H1 (cell line): Measurements from ENCODE around the gene TENT4B. TPM values are rescaled to one million over a fixed set of nuclear protein-coding genes. Genes with fewer than 3 reads are reported as not detected.

Experiments used
- CTCF ChIA-PET: fragments of 300-600 bp; sonication (Branson Sonifier 250); formaldehyde crosslinking; loops from one replicate; lab custom pipeline; 2021; ENCODE audit not compliant: partially characterized antibody; lab: Charles Lee
- POLR2A ChIA-PET: fragments of 300-600 bp; sonication (Branson Sonifier 250); formaldehyde crosslinking; loops from one replicate; lab custom pipeline; 2021; ENCODE audit warnings: inconsistent platforms; ENCODE audit not compliant: partially characterized antibody; lab: Charles Lee
- DNase-seq, 2 experiments: peaks; one replicate each; pipeline versions ENCODE4 v3.0.0 to v3.0.0-alpha.2; 2010 to 2022; ENCODE audit warnings: low spot score in 2 of 2, low read depth in 1 of 2, mixed read lengths in 1 of 2
- FAIRE-seq: peaks from 2 replicates; lab custom pipeline; 2011; peaks lifted over from hg19 to GRCh38; lab: Jason Lieb, UNC
- H2AFZ ChIP-seq: 2 replicates; pipeline ENCODE4 v1.8.1; 2012; ENCODE audit warnings: low read length, inconsistent platforms
- H2AK5ac ChIP-seq: 2 replicates; pipeline ENCODE4 v1.6.1; 2013; ENCODE audit warnings: low read depth, low read length
- H2BK120ac ChIP-seq: replicated peaks from 2 replicates; pipeline ENCODE3; 2013; ENCODE audit warnings: low read depth, low read length, inconsistent platforms
- H2BK12ac ChIP-seq: 2 replicates; pipeline ENCODE4 v1.6.1; 2013; ENCODE audit warnings: low read depth, low read length
- H2BK15ac ChIP-seq: 2 replicates; pipeline ENCODE4 v1.6.1; 2013; ENCODE audit warnings: low read length
- H2BK20ac ChIP-seq: 2 replicates; pipeline ENCODE4 v1.6.1; 2013; ENCODE audit warnings: low read length
- H2BK5ac ChIP-seq: 2 replicates; pipeline ENCODE4 v1.6.1; 2013; ENCODE audit warnings: low read depth, low read length
- H3K14ac ChIP-seq: 2 replicates; pipeline ENCODE4 v1.6.1; 2013; ENCODE audit warnings: inconsistent platforms; ENCODE audit not compliant: insufficient read length
- H3K18ac ChIP-seq: 2 replicates; pipeline ENCODE4 v1.6.1; 2013; ENCODE audit warnings: low read length; ENCODE audit errors: extremely low read depth
- H3K23ac ChIP-seq: 2 replicates; pipeline ENCODE4 v1.6.1; 2013; ENCODE audit warnings: inconsistent platforms; ENCODE audit not compliant: insufficient read length
- H3K23me2 ChIP-seq: 2 replicates; pipeline ENCODE4 v1.6.1; 2013; ENCODE audit warnings: low read depth, low read length
- H3K27ac ChIP-seq: 2 replicates; pipeline ENCODE4 v1.6.1; 2011; ENCODE audit warnings: low read depth, low read length, inconsistent platforms
- H3K27me3 ChIP-seq, 4 experiments: replicated peaks in 1 of 4; 1 replicate in 1 of 4; 2 replicates in 3 of 4; pipeline versions ENCODE4 v1.6.1 to v1.8.1; 2011 to 2013; ENCODE audit warnings: low read length in 3 of 4, mild to moderate bottlenecking in 3 of 4, inconsistent platforms in 2 of 4, mixed read lengths in 2 of 4, moderate library complexity in 1 of 4; ENCODE audit not compliant: control insufficient read depth in 3 of 4, insufficient read depth in 3 of 4; ENCODE audit errors: extremely low read depth in 1 of 4
- H3K36me3 ChIP-seq, 4 experiments: 2 replicates each; pipeline versions ENCODE4 v1.6.1 to v1.8.1; 2011 to 2013; ENCODE audit warnings: mild to moderate bottlenecking in 4 of 4, low read length in 3 of 4, moderate library complexity in 2 of 4, control low read depth in 1 of 4, inconsistent platforms in 1 of 4; ENCODE audit not compliant: insufficient read depth in 4 of 4, control insufficient read depth in 2 of 4
- H3K4ac ChIP-seq: replicated peaks from 2 replicates; pipeline ENCODE3; 2013; ENCODE audit warnings: low read length, low read depth, mixed read lengths, inconsistent platforms; ENCODE audit not compliant: insufficient read length
- H3K4me1 ChIP-seq, 4 experiments: replicated peaks in 1 of 4; 1 replicate in 1 of 4; 2 replicates in 3 of 4; pipeline versions ENCODE4 v1.6.1 to v1.8.1; 2011 to 2013; ENCODE audit warnings: low read length in 3 of 4, inconsistent platforms in 2 of 4, mixed read lengths in 1 of 4; ENCODE audit not compliant: insufficient read depth in 4 of 4, control insufficient read depth in 3 of 4
- H3K4me2 ChIP-seq, 2 experiments: 2 replicates each; pipeline versions ENCODE4 v1.6.1 to v1.8.1; 2011 to 2013; ENCODE audit warnings: low read depth in 2 of 2, low read length in 2 of 2, control low read depth in 1 of 2, inconsistent platforms in 1 of 2, mild to moderate bottlenecking in 1 of 2; ENCODE audit not compliant: insufficient read depth in 1 of 2
- H3K4me3 ChIP-seq, 4 experiments: fragments of 200-600, 300-600 bp in 1 of 4; sonication (generic), shearing (Covaris generic), sonication (Bioruptor Twin) in 1 of 4; 2 replicates each; pipeline versions ENCODE4 v1.5.1 to v1.8.1; 2011 to 2016; ENCODE audit warnings: low read length in 4 of 4, low read depth in 3 of 4, control low read depth in 2 of 4, inconsistent platforms in 2 of 4, mild to moderate bottlenecking in 2 of 4, mixed read lengths in 1 of 4, moderate library complexity in 1 of 4; ENCODE audit not compliant: insufficient read depth in 2 of 4; ENCODE audit errors: extremely low read depth in 1 of 4
- H3K56ac ChIP-seq: replicated peaks from 2 replicates; pipeline ENCODE3; 2013; ENCODE audit warnings: low read depth, mild to moderate bottlenecking, mixed read lengths, low read length, inconsistent platforms; ENCODE audit not compliant: insufficient read length
- H3K79me1 ChIP-seq: 2 replicates; pipeline ENCODE4 v1.6.1; 2013; ENCODE audit warnings: low read depth, low read length, control low read depth
- H3K79me2 ChIP-seq, 2 experiments: 2 replicates each; pipeline versions ENCODE4 v1.6.1 to v1.8.1; 2012 to 2013; ENCODE audit warnings: low read length in 2 of 2, mild to moderate bottlenecking in 2 of 2, inconsistent platforms in 1 of 2; ENCODE audit not compliant: insufficient read depth in 2 of 2, control insufficient read depth in 1 of 2
- H3K9ac ChIP-seq, 4 experiments: replicated peaks in 1 of 4; 1 replicate in 1 of 4; 2 replicates in 3 of 4; pipeline versions ENCODE4 v1.6.1 to v1.8.1; 2011 to 2013; ENCODE audit warnings: low read depth in 3 of 4, low read length in 3 of 4, control low read depth in 2 of 4, mild to moderate bottlenecking in 2 of 4, moderate library complexity in 2 of 4, inconsistent platforms in 1 of 4; ENCODE audit errors: extremely low read depth in 1 of 4
- H3K9me3 ChIP-seq, 2 experiments: 2 replicates each; pipeline versions ENCODE4 v1.6.1 to v1.8.1; 2012 to 2013; ENCODE audit warnings: mild to moderate bottlenecking in 2 of 2, moderate library complexity in 2 of 2, control low read depth in 1 of 2, inconsistent platforms in 1 of 2, low read depth in 1 of 2, low read length in 1 of 2, mixed read lengths in 1 of 2; ENCODE audit not compliant: insufficient read depth in 2 of 2
- H4K20me1 ChIP-seq, 2 experiments: replicated peaks in 1 of 2; 2 replicates each; pipeline versions ENCODE3 to v1.8.1; 2011 to 2013; ENCODE audit warnings: inconsistent platforms in 2 of 2, low read length in 2 of 2, mild to moderate bottlenecking in 1 of 2; ENCODE audit not compliant: insufficient read depth in 2 of 2, control insufficient read depth in 1 of 2
- H4K5ac ChIP-seq: 2 replicates; pipeline ENCODE4 v1.6.1; 2013; ENCODE audit warnings: low read length, low read depth, mixed read lengths, inconsistent platforms; ENCODE audit not compliant: insufficient read length
- H4K8ac ChIP-seq: 2 replicates; pipeline ENCODE4 v1.8.0; 2013; ENCODE audit warnings: mild to moderate bottlenecking, moderate library complexity, low read length, inconsistent platforms; ENCODE audit not compliant: insufficient read depth; ENCODE audit errors: extremely low read depth
- H4K91ac ChIP-seq: replicated peaks from 2 replicates; pipeline ENCODE3; 2013; ENCODE audit warnings: low read length, mixed read lengths, inconsistent platforms; ENCODE audit not compliant: insufficient read length
- POU5F1 ChIP-seq: IDR thresholded peaks from 2 replicates; pipeline ENCODE4 v1.6.1; 2011; ENCODE audit warnings: low read depth, mild to moderate bottlenecking, low read length, moderate library complexity
- TCF12 ChIP-seq: IDR thresholded peaks from 2 replicates; pipeline ENCODE4 v1.6.1; 2011; ENCODE audit warnings: low read depth, mild to moderate bottlenecking, low read length
- WGBS, 2 experiments: shearing (Covaris generic) in 1 of 2; methylation state at CpG; one replicate each; pipeline versions ENCODE4 v1.1.6 to v1.1.7; 2013 to 2015; ENCODE audit warnings: low lambda C conversion rate in 2 of 2, mixed read lengths in 2 of 2, inconsistent platforms in 1 of 2, low coverage in 1 of 2, missing lambda C conversion rate in 1 of 2; ENCODE audit not compliant: insufficient replicate concordance in 2 of 2, insufficient coverage in 1 of 2, insufficient read length in 1 of 2; ENCODE audit errors: extremely low coverage in 1 of 2, missing lambda C conversion rate in 1 of 2; 5-methylcytosine and 5-hydroxymethylcytosine counted together
- polyA plus RNA-seq, 7 experiments: library from polyadenylated mRNA; depleted of rRNA in 3 of 7; stranded (reverse) in 5 of 7; unstranded in 2 of 7; fragments of >200 nt in 5 of 7; fragments of 200-250 nt in 2 of 7; gene quantifications; 1 replicate in 5 of 7; 2 replicates in 1 of 7; 4 replicates in 1 of 7; pipeline versions ENCODE4 v1.2.1 to v1.2.3, GENCODE V29; 2011 to 2013; ENCODE audit warnings: missing spikeins in 2 of 7, mixed read lengths in 2 of 7
- total RNA-seq: library from RNA; stranded (reverse); fragmentation: NEBNext Ultra II Directional; extraction: Animal tissue kit (Norgen Biotek cat#: 25700); gene quantifications from 2 replicates; pipeline ENCODE4 v1.2.1, GENCODE V29; 2021

The TENT4B gene
- total and polyA plus RNA-seq, 2 of the 8 experiments (the other 6 are each of a cell fraction or from before 2014, with no cell fraction given), result 4.2 to 15.7 TPM

DNA sequence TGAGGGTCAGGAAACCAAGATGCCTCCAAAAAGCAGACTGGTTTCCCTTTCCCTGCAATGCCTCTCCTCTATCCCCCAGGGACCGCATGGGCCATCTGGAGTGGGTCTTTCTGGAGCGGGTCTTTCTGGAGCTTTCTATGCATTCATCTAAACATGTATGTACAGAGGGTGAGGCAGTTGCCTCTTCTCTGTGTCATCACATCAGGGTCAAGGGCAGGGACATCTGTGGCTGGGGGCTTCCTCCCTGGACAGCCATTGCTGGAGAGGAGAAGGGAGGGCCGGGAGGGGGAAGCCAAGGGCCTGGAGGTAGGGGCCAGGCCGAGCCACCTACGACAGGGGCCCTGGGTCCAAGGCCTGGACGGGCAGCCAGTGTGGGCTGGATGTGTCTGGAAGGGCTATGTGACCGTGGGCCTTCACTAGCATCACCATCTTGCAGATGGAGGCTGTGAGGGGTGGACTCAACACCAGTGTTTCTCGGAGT, 114.1 kb downstream of the TENT4B start:
- no peak overlapping the region for H3K9ac ChIP-seq
- FAIRE-seq, result no peak
- H4K20me1 ChIP-seq, result peaks cover 0 to 2% of the 10 kb centered on the region in 2 experiments
- no peak overlapping the region for H3K56ac ChIP-seq
- H2BK15ac ChIP-seq, result no peak overlapping the region
- H3K9me3 ChIP-seq, result no peaks in the 10 kb centered on the region
- H3K79me1 ChIP-seq, result no peaks in the 10 kb centered on the region
- no peak overlapping the region for H2BK12ac ChIP-seq
- 95% methylated on average over 4 of the region's 8 CpGs; no CpG with 5 or more reads in 1 of the 2 experiments for WGBS, 2 experiments
- H3K27ac ChIP-seq, result no peak overlapping the region
- H3K4me3 ChIP-seq, result no peak overlapping the region
- no peak overlapping the region for H3K14ac ChIP-seq
- TF ChIP-seq POU5F1 (no peak), TCF12 (no peak)
- ChIA-PET CTCF (interaction anchor here (0.6 to 3.1 kb wide), 6 partner anchors 8 to 539 kb away, joined by 3 to 9 read pairs (median 3); no protein-coding TSS in a partner anchor), POLR2A (interaction anchor here (0.9 kb wide), 1 partner anchor 16 kb away, joined by 3 read pairs; no protein-coding TSS in a partner anchor)
- H3K23me2 ChIP-seq, result no peaks in the 10 kb centered on the region
- H4K8ac ChIP-seq, result no peak overlapping the region
- H4K91ac ChIP-seq, result peak overlapping the region; percentile 30
- peak overlapping the region; percentile 48; the same call in 1 of the 2 replicates for H3K18ac ChIP-seq
- no peak for DNase-seq
- no peak overlapping the region for H2BK120ac ChIP-seq
- H3K27me3 ChIP-seq, result no peaks in the 10 kb centered on the region
- H3K4ac ChIP-seq, result no peak overlapping the region
- no peaks in the 10 kb centered on the region for H3K36me3 ChIP-seq
- no peak overlapping the region for H3K4me2 ChIP-seq
- no peak overlapping the region for H2BK5ac ChIP-seq
- H3K4me1 ChIP-seq, result peaks cover 0 to 12% (median 8%) of the 10 kb centered on the region in 4 experiments; a peak in 6 of 7 replicates
- no peak overlapping the region for H3K23ac ChIP-seq
- H2AFZ ChIP-seq, result no peak overlapping the region
- no peak overlapping the region for H2BK20ac ChIP-seq
- H2AK5ac ChIP-seq, result no peak overlapping the region
- no peaks in the 10 kb centered on the region for H3K79me2 ChIP-seq
- H4K5ac ChIP-seq, result no peak overlapping the region
